CD4-positive, alpha-beta T cell treated with Interleukin-4 for 1 hour (primary cell): ENCODE data around the gene IKZF1.

Experiments
- DNase-seq, 2 donors: peaks; one replicate each; pipeline ENCODE4 v3.0.0-alpha.2; 2020 to 2022

Gene IKZF1

DNA sequence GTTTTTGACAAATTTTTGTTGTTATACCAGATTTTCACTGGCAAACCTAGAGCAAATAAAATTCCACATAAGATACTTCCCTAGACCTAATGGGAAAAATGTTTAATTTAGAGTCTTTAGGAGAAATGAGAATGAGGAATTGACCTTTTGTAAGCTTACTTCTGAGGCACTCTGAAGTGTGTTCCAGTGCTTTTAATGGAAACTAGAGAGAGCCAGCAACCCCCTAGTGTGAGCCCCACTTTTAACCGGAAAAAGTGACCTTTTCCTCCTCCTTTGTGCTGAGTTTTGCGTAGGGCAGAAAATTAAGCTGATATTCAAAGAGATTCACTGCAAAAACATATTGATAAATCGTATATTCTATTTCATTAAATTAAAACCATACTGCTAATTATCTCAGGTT lies 5.2 kb downstream of the IKZF1 start:
- peak in 1 of 2 donors; percentile 35 for DNase-seq

DNA sequence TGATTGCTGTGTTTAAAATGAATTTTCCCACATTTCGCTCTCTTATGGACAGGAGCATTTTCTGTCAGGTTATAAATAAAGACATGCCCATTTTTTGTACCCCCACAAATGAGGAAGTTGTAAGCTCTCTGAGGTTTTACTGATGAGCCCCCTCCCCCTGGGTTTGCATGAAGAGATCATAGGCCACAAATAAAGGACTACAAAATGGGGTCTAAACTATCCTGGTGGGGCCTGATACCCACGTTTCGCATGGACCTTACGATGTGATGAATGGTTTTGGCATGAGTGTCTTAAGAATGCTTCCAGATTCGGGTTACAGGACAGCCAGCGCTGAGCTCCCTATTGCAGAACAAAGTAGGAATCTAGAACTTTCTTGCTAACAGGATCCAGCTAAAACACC lies 5.8 kb downstream of the IKZF1 start:
- peak; percentile 40 to 42 for DNase-seq

DNA sequence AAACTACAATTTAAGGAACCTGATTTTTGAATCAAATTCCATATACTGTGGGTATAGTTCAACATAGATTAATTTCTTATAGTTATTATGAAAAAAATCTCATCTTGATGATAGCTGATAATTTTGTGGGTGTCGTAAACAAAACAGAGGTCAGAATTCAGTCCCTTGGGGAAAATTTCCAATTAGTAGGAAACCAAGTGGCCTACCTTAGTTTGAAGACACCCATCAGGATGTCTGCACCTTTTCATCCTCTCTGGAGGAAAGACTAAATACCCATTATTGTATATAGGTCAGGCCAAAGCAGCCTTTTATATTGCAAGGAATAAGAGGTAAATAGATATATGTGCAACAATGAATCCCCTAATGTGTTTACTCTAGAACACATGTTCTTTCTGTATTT lies 6.4 kb downstream of the IKZF1 start:
- peak in 1 of 2 donors; percentile 57 for DNase-seq

DNA sequence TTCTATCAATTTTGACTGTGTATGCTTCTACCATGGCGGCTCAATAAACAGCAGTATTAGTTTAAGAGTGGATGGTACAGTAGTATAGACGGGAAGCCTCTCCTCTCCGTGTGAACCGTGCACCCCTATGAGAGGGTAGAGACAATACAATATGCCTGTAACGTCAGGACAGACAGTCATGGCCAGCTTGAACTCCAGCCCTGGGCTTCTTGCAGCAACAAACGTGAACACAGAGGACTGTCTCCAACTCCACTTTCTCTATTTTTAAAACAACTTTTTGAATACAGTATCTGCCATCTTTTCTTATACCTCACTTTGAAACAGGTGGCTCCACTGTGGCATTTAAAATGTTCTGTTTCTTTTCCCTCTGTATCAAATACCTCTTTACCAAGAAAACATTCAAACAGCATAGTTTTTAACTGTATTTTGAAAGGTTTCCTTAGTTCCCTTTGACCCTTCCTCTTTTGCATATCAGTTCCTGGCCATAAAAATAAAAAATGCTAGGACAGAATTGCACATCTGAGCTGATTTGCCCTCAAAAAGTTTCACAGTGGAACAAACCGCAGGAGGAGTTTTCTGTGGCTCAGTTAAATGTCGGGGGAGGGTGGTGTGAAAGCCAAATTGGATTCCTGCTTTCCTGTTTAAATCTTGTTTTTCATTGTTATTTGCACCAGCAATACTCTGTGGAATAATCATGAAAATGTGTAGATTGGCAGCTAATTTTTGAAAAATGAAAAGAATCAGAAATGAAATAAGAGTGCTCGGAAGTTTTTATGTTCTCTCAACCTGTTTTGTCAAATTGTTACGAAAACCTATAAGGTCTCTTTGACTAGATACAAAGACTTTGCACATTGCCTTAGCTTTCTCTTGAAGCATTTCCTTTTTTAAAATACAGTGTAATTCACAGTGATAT lies 8.0 kb downstream of the IKZF1 start:
- DNase-seq, result peak in 1 of 2 donors; percentile 52

DNA sequence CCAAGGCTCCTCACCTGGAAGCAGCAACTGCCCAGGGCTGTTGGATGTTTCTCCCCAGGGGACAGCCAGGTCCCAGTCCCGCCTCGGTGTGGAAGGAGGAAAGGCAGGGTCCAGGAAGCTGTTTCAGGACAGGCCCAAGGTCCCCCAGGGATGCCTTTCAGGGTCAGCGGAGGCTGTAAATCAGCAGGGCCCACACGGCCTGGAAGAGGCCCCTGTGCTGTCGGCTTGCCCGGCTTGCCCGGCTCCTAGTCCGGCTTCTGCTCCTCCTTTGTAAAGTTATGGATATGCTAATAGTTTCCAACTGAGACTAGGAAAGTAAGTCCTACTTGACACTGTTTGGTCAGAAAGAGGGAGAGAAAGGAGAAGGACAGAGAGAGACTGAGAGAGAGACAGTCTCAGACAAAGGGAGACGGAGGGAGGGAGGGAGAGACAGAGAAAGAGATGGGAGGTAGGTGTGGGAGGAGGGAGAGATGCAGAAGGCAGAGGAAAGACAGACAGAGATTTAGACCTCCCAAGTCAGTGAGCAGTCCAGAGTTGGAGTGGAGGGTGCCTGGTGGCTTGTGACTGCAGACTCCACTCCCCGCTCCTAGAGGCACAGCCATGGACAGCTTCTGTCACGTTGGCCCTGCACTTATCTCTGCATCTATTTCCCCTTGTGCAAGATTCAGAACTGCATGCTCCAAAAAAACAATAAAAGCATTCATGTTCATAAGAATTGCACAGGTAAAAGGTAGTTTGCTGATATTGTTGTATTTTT lies 10.5 kb downstream of the IKZF1 start:
- DNase-seq, result peak in 1 of 2 donors; percentile 59

DNA sequence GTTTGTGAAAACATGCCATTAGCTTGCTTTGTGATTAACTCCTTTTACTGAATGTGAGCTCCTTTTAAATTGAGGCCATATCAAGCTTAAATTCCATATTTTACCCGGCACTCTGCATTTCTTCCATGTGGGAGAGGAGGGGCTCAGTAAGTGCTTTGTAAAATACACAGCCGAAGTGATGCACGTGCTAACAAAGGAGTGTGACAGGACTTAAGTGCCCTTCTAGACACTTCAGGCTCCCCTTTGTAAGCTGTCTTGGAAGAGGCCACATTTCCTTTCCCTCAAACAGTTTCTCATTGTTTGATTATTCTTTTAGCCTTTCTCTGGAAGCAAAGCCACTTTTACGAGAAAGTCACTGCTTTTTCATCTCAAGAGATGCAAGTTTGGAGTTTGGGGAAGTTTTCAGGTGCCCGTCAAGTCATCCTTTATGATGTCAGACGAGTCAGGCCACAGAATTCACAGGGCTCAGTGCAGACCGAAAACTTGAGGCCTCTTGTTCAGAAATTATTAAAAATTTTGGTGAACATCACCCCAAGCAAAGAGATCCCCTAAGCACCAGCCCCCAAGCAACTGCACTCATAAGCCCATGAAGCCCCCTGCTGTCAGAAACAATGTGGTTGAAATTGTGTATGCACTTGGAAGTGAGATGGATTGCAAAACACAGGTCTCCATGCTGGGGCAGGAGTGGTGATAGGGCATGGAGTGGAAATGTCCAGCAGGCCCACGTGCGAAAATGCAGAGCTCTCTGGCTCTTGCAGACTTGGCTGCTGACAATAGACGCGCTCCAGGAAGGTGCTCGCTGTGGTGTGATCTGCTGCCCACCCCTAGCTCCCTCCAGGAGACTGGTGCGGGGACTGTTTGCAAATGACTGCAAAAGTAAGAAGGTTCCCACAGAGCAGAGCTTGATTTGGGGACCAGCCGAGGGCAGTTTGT lies 11.5 kb downstream of the IKZF1 start:
- peak; percentile 50 to 73 for DNase-seq

DNA sequence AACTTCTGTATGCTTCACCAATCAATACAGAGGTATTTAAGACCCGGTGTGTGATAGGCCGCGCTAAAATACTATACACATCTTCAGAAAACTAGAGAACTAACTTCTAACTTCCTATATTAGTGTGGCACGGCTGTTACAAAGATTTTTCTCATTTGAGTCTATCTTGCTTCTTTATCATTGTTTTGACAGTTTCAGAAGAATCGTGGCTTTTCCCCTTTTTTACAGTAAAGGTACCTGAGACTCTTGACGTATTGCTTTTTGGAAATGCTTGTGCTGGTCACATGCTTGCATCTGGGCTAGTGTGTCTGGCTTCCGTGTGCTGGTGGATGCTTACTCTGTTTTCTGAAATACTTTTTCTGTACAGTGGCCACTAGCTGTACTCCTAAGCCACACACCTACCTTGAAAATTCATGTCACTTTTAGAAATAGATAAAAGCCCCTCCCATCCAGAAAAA lies 12.7 kb downstream of the IKZF1 start:
- peak; percentile 86 to 92 for DNase-seq

DNA sequence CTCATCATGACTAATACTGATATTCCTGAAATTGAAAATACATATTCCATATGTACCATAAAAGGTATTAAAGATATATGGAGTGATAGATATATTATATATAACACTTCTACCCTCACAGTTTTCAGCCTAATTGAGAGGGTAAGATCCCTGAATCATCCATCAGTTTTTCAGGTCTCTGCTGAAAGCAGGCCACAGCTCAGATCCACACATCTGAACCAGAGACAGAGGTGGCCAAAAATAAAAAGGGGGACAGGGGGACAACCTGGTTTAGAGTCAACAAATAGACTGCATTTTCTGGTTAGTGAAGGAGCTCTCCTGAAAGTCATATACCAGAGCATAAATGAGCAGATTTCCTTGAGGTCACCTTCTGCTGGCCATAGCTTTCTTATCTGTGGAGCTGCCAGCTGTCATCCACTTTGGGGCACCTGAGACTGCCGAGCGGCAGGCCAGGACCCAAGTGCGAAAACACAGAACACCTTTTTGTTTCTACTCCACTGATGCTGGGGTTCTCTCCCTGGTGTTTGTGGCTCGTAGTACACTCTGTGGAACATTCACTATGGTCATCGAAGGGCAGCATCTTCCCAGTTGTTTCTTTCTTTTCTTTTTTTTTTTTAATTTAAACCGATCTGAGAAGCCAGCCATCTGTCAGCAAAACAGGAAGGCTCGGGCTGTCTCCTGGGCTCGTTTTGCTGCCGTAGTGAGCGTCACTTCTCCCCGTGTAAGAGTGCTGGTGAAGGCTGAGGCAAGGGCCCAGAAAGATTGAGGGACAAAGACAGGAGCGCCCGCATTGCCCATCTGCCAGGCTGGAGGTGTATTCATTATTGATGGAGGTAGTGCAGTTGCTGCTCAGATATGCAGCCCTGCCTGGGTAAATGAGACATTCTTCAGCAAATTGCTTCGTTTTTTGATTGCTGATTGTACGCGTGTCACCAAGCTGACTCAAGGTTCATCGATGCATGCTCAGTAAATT lies 13.5 kb downstream of the IKZF1 start:
- peak; percentile 54 to 64 for DNase-seq

DNA sequence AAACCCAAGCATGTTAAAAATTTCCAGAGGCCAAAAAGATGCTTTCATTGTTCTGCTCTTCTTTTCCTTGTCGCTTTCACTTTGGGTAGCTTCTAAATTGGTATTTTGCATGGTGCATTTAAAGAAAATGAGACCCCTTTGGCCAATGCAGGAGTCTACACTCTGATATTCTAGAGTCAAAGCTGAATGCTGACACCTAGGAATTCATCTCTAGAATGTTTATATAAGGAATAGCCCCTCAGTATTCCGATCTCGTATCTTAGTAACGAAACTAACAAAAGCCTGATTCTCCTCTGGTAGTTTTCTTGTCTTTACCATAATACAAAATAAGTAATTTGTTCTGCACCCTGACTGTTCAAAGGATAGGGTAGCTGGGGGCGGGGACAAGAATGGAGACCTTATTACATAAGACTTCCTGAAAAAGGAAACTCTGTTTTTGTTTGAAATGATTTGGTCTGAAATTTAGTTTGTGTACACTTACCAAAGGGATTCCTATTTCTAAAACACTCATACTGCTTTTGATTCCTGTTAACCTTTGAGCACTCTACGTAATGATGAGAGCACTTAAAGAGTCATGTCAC lies 17.1 kb downstream of the IKZF1 start:
- peak; percentile 78 to 86 for DNase-seq

DNA sequence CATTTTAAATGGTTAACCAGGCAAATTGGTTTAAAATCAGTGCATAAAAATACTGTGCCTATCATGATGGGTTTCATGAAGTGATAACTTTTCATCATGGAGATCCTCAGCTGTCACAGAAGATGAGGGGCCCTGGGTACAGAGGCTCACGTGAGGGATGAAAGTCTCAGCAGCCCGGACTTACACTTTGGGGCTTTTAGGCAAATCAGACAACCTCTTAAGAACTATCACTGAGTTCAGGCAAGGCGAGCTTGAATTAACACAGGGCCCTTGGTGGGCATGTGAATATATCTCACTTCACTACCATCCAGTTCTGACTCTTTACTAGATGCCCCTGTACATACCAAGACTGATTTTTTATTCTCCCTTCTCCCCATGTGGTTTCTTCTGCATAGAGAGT lies 19.6 kb downstream of the IKZF1 start:
- DNase-seq, result no peak

DNA sequence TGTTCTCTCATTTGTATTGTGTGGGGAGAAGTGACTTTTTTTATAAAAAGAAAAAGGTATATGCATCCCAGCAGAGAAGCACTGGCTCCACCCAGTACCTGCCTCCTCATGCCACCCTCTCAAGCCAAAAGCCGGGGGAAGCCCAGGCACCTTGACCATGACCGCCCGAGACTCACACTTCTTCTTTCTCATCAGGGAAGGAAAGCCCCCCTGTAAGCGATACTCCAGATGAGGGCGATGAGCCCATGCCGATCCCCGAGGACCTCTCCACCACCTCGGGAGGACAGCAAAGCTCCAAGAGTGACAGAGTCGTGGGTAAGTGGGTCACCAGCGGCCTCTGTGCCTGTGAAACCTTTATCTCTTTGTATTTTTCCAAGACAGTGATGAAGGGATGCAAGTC lies 22.9 kb downstream of the IKZF1 start:
- no peak for DNase-seq

DNA sequence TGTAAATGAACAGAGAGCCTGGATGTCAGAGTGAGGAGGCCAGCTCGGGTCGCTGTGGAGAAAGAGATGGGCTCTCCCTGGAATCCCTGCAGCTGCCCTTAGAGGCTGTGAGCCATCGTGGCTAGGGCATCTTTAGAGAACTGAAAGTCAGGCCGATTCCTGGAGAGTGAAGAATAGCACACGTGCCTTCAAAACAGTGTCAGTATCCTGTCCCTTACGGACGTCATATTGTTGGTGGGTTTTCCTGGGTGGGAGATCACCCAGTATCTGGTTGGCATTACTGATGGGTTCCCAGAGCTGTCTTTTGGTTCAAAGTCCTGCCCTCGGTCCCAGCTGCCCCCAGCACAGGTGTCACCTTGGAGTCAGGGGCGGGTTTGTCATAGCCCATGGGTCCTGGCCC lies 25.3 kb downstream of the IKZF1 start:
- DNase-seq, result peak; percentile 38 to 48

DNA sequence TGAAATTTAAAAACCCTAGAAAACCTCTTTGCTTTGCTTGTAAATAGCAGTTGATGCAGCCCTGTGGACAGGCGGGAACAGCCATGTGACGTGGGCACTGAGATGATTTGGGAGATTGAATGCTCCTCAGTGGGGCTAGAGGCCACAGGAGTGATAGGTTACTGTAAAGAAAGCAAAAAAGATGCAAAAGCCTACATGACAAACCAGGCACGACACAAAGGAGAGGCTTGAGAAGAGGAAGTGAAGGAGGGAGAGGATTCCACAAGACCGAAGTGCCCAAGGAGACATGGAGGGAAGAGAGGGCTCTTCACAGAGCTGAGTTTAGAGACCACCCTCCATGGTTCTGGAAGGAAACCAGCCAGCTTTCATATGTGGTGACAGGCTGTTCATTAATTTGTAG lies 25.7 kb downstream of the IKZF1 start:
- peak in 1 of 2 donors; percentile 20 for DNase-seq

DNA sequence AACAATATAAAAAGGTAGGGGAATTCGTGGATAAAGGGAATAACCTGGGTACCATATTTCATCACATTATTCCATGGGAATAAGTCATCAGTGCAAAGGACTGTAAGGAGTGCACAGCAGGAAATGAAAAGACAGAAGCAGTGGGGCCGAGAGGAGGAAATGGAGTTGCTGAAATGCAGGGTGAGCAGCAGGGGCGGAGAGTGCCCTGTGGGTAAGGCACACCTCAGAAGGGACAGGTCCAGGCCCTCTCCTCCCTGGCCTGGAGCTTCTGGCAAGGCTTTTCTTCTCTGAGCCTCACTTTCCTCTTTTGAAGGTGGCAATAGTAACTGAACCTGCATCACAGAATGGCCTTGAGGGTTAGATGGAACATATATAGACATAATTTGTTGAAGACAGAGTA lies 26.2 kb downstream of the IKZF1 start:
- peak; percentile 22 to 46 for DNase-seq

DNA sequence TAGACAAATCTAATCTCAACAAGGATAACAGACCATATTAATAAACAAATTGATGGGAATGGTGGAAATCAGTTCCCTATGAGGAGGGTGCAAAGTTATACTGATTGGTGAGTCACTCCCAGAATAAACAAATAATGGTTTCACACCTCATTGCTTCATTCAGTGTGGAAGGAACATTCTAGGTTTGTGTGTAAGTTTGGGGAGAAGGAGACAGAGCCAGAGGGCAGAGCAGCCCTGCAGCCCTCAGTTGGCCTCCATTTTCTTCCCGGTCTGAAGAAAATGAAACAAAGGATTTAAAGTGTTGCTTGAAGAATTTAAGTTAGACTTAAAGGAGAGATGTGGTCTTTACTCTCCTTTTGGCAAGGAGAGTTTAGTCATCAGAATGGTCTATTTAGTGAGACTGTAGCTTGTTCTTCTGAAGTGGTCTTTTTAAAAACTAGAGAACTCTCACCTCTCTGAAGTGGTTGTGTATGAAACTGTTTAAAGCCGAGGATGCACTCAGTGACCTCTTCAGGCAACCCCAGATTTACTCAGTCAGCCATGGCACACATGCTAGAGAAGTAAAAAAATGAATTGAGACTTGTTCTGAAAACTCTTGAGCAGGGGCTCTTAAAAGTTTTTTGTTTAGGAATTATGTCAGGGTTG lies 27.2 kb downstream of the IKZF1 start:
- peak; percentile 51 to 79 for DNase-seq

DNA sequence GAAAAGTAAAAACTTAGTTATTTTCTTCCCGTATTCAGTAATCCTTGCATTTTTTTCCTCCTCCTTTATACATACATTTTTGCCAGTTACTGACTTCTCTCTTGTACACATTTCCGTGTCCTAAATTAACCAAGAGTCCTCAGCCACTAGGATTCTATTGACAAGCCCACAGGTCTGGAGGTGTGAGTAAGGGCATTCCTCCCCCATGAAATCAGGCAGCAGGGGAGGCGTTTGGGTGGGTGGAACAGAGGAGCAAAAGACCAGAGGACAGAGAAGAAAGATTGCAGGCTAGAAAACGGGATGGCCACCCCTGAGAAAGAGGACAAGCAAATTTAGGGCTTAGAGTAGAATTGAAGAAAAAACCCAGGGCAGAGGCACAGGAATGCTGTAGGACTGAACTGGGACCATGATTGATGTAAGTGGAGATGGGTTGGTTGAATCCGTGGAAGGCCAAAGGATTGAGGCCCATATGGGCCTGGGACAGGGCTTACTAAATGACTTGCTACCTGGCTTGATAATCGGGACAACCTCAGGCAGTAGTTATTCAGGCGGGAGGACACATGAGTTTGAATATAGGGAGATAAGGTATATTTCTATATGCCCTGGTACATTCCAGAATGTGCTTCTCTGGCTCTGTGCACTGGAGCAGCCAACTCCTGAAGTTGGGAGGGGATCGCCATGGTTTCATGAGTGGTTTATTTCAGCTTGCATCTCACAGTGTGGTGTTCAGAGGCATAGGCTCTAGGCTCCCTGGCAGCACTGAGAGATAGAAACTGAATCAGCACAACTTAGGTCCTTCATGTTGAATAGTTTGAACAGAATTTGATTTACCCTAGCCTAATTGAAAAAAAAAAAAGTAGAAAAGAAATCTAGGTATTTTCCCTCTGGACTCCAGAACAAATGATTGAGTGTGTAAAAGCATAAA lies 28.0 kb downstream of the IKZF1 start:
- DNase-seq, result peak in 1 of 2 donors; percentile 46

DNA sequence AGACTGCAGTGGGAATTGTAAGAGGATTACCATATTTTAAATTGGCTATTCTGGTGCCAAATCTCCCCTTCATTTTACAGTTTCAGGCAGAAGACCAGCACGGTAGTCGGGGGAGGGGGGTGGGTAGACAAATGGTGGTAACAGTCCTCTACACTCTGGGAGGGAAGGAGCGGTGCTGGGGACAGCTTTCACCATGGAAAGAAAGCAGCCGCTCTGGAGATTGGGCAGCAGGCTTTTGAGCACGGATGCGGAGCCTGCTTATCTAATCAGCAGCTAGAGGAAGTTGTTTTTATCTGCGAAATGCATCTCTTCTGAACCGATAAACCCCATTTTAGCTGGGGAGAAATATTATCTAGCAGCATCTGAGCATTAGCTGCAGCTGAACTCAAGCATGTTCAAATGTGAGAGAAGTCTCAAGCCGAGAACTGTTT lies 28.7 kb downstream of the IKZF1 start:
- DNase-seq, result peak; percentile 52 to 84

DNA sequence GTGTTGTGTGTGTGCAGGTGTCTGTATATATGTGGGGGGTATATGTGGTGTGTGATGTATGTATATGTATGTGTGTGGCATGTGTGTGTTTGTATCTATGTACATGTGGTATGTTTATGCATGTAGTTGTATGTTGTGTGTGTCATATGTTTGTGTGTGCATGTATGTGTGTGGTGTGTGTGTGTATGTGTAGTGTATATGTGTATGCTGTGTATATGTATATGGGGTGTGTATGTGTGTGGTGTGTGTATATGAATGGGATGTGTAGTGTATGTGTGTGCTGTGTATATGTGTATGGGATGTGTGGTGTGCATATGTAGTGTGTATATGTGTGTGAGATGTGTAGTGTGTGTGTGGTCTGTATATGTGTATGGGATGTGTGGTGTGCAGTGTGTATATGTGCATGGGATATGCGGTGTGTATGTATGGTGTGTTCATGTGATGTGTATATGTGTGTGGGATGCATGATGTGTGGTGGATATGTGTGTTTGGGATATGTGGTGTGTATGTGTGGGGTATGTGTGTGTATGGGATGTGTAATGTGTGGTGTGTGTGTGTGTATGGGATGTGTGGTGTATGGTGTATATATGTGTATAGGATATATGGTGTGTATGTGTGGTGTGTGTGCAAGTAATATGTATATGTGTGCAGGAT lies 30.0 kb downstream of the IKZF1 start:
- peak in 1 of 2 donors; percentile 20 for DNase-seq
